HL-60 (cell line): Measurements from ENCODE around the gene DCP1B.

ENCODE experiments used
- DNase-seq, 2 experiments: peaks; one replicate each; pipeline ENCODE4 v3.0.0-alpha.2; 2010 to 2020; ENCODE audit warnings: low read depth in 1 of 2, low spot score in 1 of 2
- H3K27ac ChIP-seq: fragments of 250-450 bp; sonication (Bioruptor Pico); replicated peaks from 2 replicates; pipeline ENCODE4 v1.5.1; 2020; ENCODE audit warnings: mild to moderate bottlenecking, moderate library complexity
- H3K27me3 ChIP-seq: fragments of 250-450 bp; sonication (Bioruptor Pico); 2 replicates; pipeline ENCODE4 v1.5.1; 2021; ENCODE audit warnings: mild to moderate bottlenecking, moderate library complexity; ENCODE audit not compliant: insufficient read depth, poor library complexity, severe bottlenecking
- H3K4me3 ChIP-seq: replicated peaks from 2 replicates; pipeline ENCODE4 v1.5.1; 2011; ENCODE audit warnings: mild to moderate bottlenecking, control low read depth, low read length; ENCODE audit not compliant: insufficient read depth
- CTCF ChIP-seq: IDR thresholded peaks from one replicate; pipeline ENCODE4 v1.5.1; 2011; ENCODE audit warnings: low read length, control low read depth, inconsistent platforms; ENCODE audit not compliant: insufficient read depth
- GABPA ChIP-seq: IDR thresholded peaks from 2 replicates; pipeline ENCODE4 v1.6.1; 2012; ENCODE audit warnings: low read depth
- POLR2AphosphoS5 ChIP-seq: IDR thresholded peaks from 2 replicates; pipeline ENCODE4 v1.6.1; 2012; ENCODE audit warnings: low read depth
- REST ChIP-seq: IDR thresholded peaks from 2 replicates; pipeline ENCODE4 v1.6.1; 2012; ENCODE audit warnings: low read depth; ENCODE audit not compliant: insufficient replicate concordance
- SPI1 ChIP-seq: IDR thresholded peaks from 2 replicates; pipeline ENCODE4 v1.6.1; 2012; ENCODE audit warnings: low read depth, mild to moderate bottlenecking, borderline replicate concordance

Gene DCP1B

GRCh38 chr12:1974812-1975211, 29.4 kb downstream of the DCP1B start:
- Histone ChIP-seq H3K27me3 (no peaks in the 10 kb centered on the region), H3K27ac (no peak overlapping the region), H3K4me3 (no peak overlapping the region)
- no peak for TF ChIP-seq SPI1
- no peak for TF ChIP-seq POLR2AphosphoS5
- TF ChIP-seq CTCF: no peak
- TF ChIP-seq GABPA: no peak
- TF ChIP-seq REST: no peak
- DNase-seq: no peak

GRCh38 chr12:1972856-1973317, 31.4 kb downstream of the DCP1B start:
- TF ChIP-seq SPI1 (no peak), REST (no peak), GABPA (no peak), CTCF (no peak), POLR2AphosphoS5 (no peak)
- Histone ChIP-seq H3K27ac (no peak overlapping the region), H3K4me3 (no peak overlapping the region), H3K27me3 (no peaks in the 10 kb centered on the region)
- DNase-seq: no peak

GRCh38 chr12:1972260-1972659, 32.0 kb downstream of the DCP1B start:
- no peak for TF ChIP-seq GABPA
- TF ChIP-seq CTCF: no peak
- TF ChIP-seq POLR2AphosphoS5: no peak
- no peak for TF ChIP-seq REST
- TF ChIP-seq SPI1: no peak
- Histone ChIP-seq H3K27me3 (no peaks in the 10 kb centered on the region), H3K4me3 (no peak overlapping the region), H3K27ac (no peak overlapping the region)
- DNase-seq: no peak
